ENCODE results near the gene TULP4.

- TF ChIP-seq EZH2 (IDR thresholded peaks at IDR 0.05; ENCODE audit: low read length) (no peak), CTCF (optimal IDR thresholded peaks at IDR 0.05 in 1 of 3, IDR thresholded peaks at IDR 0.05 in 1 of 3, conservative IDR thresholded peaks at IDR 0.05 in 1 of 3; ENCODE audit: extremely low read depth in 1 of 3, insufficient read depth in 2 of 3, low read length in 3 of 3) (no peak)
These were observed 200.5 kb downstream of the TULP4 start for GRCh38 chr6:158512809-158513208.

Data from keratinocyte (primary cell).